Germinal center (tissue), 1 donor: Measurements from ENCODE around the gene ENTPD7.
"Not testable (repeated sequence)": the region's sequence is repeated elsewhere in the genome, so short reads cannot be mapped to it uniquely, and the experiment has no call there.

Experiments
- DNase-seq: peaks from one replicate; pipeline ENCODE4 v3.0.0; 2012; ENCODE audit warnings: mixed read lengths, low spot score

Gene ENTPD7

GRCh38 chr10:99659031-99659867 is at the start of gene ENTPD7:
TSS of gene ENTPD7 (plus strand) at chr10:99659509. CDS start at chr10:99659957, 448 bp downstream.
- DNase-seq = peak; percentile 98

- no peak for DNase-seq
Observed at GRCh38 chr10:99610221-99610620, 49.1 kb upstream of the ENTPD7 start.

GRCh38 chr10:99611326-99611725 is 48.0 kb upstream of the ENTPD7 start:
- DNase-seq = no peak

- DNase-seq = peak; percentile 73
Observed at GRCh38 chr10:99612167-99612831, 47.0 kb upstream of the ENTPD7 start.

- no peak for DNase-seq
Observed at GRCh38 chr10:99615426-99615825, 43.9 kb upstream of the ENTPD7 start.

- no peak for DNase-seq
Observed at GRCh38 chr10:99617696-99618095, 41.6 kb upstream of the ENTPD7 start.

DNA sequence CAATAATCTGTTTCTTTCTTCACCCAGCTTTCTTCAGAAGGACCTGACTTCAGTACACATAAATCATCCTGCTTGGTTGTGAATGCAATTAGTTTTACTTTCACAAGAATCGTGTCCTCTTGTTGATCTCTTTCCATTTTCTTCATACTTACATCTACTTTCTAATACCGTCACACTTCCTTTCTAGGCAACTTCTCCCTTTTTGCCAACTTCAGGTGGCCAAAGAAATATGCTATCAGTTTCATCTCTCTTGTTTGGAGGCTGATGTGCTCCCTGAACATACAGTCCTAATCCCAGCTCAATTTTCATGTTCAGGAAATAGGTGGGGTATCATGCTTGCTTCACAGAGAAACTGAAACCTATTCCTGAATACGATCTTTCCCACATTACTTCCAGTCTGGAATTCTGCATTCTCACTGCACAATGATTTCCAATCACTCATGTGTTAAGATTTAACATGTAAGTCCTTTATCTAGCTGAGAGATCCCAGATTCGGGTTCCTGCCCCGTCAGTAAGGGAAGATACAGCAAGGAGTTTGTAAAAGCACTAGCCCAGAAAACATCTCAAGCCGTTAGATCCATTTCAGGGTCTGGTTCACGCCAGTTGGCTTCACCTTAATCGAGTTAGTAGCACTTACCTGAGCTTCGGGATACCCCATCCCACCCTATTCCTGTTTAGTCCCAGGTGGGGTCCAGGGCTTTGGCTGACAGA is 40.1 kb upstream of the ENTPD7 start:
- peak; percentile 39 for DNase-seq

- DNase-seq = peak; percentile 97
Observed at GRCh38 chr10:99619851-99620710, 39.2 kb upstream of the ENTPD7 start, which contains the start of gene SLC25A28. TSS of gene SLC25A28 (minus strand) at chr10:99620439. CDS start at chr10:99620335, 104 bp downstream.

DNA sequence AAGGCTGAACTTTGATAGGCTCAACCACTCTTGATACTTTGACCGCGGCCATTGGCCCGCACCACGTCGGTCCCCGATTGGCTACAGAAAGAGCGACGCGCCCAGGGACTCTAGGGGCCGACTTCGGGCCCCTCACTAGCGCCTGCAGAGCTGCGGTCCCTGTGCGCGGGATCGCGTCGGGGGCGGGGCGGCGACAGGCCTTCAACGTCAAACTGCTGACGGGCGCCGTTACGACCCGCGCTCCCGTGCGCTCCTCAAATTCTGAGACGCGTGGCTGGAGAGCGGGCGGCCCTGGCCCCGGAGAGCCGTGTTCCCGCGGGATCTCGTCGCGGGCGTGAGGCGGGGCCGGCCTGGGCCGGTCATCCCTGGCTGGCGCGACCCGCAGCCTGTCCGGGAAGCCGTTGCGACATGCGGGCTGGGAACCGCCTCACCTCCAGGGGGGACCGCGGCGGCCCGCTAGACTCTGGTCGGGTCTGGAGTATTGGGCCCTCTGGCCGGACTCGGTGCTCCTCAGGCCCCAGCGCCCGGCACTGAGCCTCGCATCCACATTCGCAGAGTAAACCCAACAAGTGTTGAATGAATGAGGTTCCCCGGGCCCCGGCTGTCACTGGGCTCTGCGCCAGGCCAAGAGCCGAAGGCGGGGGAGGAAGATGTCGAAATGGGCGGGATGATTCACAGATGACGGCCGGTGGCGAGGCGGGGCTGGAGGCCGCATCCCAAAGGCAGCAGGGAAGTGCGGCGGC is 38.4 kb upstream of the ENTPD7 start:
- peak; percentile 66 for DNase-seq

DNA sequence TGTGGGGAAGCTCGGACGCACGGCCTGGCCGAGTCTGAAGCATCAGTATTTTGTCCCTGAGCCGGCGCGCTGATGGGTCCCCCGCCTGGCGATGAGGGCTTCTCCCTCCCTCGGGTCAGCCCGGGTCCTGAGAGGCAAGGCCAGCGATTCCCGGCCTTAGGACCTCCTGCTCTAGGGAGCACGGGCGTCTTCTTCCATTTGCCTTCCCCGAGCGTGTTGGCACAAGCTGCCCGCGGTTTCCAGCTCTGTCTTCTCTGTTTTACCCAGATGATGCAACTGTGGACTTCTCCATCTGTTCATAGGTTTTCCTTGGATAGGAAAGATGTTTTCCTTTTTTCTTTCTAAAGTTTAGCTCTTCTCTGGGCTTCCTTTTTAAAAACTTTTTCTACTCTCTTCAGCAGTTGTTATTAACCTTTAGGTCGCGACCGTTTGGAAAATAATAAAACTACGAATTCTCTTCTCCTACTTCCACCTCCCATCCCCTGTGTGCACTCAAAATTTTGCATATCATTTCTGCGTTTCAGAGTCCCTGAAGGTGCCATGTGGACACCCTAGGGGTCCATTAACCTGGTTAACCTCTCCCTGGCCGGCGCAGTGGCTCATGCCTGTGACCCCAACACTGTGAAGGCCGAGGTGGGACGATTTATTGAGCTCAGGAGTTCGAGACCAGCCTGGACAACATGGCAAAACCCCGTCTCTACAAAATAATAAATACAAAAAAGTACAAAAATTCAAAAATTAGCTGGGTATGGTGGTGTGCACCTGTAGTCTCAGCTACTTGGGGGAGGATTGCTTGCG is 37.7 kb upstream of the ENTPD7 start:
- DNase-seq = no peak

GRCh38 chr10:99623919-99624318 is 35.4 kb upstream of the ENTPD7 start:
- no peak for DNase-seq

DNA sequence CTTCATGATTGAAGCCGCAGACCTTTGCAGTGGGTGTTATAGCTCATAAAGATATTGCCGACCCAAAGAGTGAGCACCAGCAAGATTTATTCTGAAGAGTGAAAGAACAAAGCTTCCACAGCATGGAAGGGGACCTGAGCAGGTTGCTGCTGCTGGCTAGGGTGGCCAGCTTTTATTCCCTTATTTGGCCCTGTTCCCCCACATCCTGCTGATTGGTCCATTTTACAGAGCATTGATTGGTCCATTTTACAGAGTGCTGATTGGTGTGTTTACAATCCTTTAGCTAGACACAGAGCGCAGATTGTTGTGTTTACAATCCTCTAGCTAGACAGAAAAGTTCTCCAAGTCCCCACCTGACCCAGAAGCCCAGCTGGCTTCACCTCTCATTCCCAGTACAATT is 34.2 kb upstream of the ENTPD7 start:
- not testable (repeated sequence) for DNase-seq

DNA sequence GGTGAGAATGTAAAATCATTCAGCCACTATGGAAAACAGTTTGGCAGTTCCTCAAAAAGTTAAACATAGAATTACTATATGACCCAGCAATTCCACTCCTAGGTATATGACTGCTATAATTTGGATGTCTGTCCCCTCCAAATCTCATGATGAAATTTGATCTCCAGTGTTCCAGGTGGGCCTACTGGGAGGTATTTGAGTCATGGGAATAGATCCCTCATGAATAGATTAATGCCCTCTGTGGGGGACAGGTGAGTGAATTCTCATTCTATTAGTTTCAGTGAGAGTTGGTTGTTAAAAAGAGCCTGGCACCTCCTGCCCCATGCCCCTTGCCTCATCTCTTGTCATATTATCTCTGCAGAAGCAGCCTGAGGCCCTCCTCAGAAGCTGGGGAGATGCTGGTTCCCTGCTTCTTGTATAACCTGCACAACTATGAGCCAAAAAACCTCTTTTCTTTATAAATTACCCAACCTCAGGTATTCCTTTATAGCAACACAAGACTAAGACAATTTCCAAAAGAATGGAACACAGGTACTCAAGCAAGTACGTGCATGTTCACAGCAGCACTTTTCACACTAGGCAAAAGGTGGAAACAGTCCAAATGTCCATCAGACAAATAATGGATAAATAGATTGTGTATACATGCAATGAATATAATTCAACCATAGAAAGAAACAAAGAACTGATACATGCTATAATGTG is 30.2 kb upstream of the ENTPD7 start:
- DNase-seq = no peak

- DNase-seq = no peak
Observed at GRCh38 chr10:99629625-99629978, 29.7 kb upstream of the ENTPD7 start.

- no peak for DNase-seq
Observed at GRCh38 chr10:99630433-99630832, 28.9 kb upstream of the ENTPD7 start.

DNA sequence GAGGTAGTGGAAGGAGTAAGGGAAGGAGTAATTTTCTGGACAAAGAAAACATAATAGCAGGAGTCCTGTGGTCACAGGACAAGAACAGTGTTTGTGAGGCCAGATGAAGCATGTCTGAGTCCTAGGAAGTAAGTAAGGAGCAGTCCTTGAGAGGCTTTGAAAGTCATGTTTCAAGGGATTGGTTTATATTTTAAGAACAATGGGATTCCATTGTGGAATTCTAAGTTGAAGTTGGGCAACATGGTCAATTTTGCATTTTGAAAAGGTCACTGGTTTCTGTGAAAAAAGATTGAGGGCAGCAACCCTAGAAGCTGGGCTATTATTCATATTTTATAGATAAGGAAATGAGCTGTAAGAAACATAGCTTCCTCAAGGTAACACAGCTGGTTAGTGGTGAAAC is 28.3 kb upstream of the ENTPD7 start:
- no peak for DNase-seq

GRCh38 chr10:99631496-99631895 is 27.8 kb upstream of the ENTPD7 start:
- DNase-seq = no peak

DNA sequence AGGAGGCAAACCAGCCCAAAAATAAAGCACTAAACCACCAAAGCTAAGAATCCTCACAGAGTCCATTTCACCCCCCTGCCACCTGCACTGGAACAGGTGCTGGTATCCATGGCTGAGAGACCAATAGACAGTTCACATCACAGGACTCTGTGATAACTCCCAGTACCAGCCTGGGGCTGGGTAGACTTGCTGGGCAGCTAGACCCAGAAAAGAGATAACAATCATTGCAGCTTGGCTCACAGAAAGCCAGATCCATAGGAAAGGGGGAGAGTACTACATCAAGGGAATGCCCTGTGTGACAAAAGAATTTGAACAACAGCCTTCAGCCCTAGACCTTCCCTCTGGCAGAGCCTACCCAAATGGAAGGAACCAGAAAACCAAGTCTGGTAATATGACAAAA is 25.5 kb upstream of the ENTPD7 start:
- DNase-seq = no peak

GRCh38 chr10:99647601-99648151 is 11.6 kb upstream of the ENTPD7 start:
- no peak for DNase-seq
